HG02852 (cell line): ENCODE data around the gene POLN.
"Not testable (repeated sequence)": the region's sequence is repeated elsewhere in the genome, so short reads cannot be mapped to it uniquely, and the experiment has no call there.

Experiments used
- ATAC-seq: cut with Tn5 transposase; IDR thresholded peaks from one replicate; pipeline ENCODE4 v1.9.1; 2021; ENCODE audit warnings: mild to moderate bottlenecking, moderate library complexity; ENCODE audit not compliant: unreplicated experiment

Gene POLN

DNA sequence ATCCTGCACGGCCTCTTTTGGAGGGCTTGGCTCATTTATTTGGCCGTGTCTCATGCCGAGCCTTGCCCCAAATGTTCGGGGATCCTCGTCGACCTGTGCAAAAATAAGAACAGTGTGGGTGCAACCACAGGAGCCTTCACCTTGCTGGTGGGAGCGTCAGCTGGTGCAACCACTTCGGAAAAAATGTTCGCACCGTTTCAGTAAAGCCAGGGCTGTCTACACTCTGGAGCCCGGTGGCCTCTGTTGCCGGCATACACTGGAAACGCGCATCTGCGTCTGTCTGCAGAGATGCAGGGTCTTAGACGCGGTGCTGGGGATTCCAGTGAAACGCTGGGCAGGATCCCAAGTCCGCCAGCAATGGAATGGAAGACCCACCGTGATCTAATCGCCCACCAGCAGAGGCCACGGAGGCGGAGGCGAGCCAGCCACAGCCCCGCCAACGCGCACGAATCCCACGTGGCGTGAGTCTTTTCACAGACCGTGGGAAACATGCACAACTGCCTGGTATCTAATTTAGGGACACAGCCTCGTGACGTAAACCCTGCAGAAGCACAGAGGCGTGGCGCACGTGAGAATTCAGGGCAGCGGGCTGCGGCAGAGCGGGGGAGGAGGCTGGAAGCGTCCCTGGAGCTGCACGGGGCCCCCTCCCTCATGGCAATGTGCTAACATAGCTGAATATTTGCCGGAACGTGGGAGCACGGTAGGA is 33.8 kb upstream of the POLN start:
- no peak for ATAC-seq

- ATAC-seq: not testable (repeated sequence)
These were observed 33.1 kb upstream of the POLN start for GRCh38 chr4:2275044-2275397.

DNA sequence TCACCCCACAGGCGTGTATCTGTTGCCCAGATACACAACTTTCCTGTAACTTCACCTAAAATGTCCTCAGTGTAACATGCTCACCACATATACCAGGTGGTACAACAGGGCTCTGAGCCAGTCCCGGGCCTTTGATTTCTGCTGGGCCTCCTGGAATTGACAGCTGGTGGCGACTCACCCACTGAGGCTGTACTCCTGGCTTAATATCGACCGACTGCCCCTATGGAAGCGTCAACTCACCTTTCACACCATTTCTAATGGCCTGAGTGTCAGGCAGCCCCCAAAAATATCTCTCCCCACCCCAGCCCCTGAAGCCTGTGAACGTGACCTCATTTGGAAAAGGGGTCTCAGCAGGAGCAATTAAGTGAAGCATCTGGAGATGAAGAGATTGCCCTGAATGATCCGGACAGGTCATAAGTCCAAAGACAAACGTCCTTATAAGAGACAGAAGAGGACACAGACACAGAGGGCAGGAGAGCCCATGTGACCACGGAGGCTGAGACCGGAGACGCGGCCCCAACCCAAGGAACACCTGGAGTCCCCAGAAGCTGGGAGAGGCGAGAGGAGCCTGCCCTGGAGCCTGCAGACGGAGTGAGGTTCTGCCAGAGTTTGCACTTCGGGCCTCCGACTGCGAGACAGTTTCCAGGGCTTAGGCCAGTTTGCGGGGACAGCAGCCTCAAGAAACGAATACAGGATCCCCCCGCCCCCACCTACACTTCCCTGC is 32.6 kb upstream of the POLN start:
- no peak for ATAC-seq

- no peak for ATAC-seq
These were observed 31.9 kb upstream of the POLN start for GRCh38 chr4:2273657-2274319.

GRCh38 chr4:2273221-2273620 is 31.3 kb upstream of the POLN start:
- ATAC-seq: no peak

DNA sequence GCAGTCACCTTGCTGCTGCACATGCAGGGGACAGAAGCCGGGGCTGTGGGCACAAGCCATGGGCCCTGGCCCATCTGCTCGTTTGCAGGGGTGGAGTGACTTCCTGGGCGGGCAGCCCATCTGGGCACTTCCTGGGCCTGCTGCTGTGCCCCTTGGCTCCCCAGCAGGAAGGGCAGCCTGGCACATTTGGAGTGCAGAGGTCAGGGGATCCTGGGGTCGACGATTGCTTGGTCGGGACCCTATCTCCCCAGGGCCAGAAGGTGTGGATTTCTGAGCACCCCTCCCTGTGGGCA is 30.9 kb upstream of the POLN start:
- ATAC-seq: no peak

- ATAC-seq: no peak
These were observed 30.3 kb upstream of the POLN start for GRCh38 chr4:2272026-2272827.

- no peak for ATAC-seq
These were observed 29.5 kb upstream of the POLN start for GRCh38 chr4:2271279-2272025.

- ATAC-seq: no peak
These were observed 28.6 kb upstream of the POLN start for GRCh38 chr4:2270341-2271165.

DNA sequence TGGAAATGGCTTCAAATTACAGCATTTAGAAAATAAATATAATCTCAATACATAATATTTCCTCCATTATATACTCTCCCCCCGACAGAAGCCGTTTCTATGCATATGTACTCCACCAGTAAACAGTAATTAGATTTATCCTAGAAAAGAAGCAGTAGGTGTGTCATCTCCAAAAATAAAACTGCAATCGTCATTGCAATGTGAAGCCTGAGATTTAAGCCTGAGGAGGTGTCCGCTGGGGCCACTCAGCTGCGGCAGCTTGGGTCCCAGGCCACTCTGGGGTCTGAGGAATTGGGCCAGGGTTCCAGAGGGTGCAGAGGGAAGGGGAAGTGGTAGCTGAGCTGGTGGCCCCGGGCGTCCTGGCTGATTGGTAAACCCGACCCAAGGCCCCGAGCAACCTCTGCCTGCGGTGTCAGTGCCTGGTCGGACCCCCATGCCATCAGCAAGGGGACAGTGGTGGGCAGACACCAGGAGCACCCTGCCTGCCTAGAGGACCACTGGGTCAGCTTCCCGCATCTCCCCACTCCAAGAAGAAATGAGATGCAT is 27.8 kb upstream of the POLN start:
- no peak for ATAC-seq

GRCh38 chr4:2269206-2269531 is 27.2 kb upstream of the POLN start:
- ATAC-seq: no peak

DNA sequence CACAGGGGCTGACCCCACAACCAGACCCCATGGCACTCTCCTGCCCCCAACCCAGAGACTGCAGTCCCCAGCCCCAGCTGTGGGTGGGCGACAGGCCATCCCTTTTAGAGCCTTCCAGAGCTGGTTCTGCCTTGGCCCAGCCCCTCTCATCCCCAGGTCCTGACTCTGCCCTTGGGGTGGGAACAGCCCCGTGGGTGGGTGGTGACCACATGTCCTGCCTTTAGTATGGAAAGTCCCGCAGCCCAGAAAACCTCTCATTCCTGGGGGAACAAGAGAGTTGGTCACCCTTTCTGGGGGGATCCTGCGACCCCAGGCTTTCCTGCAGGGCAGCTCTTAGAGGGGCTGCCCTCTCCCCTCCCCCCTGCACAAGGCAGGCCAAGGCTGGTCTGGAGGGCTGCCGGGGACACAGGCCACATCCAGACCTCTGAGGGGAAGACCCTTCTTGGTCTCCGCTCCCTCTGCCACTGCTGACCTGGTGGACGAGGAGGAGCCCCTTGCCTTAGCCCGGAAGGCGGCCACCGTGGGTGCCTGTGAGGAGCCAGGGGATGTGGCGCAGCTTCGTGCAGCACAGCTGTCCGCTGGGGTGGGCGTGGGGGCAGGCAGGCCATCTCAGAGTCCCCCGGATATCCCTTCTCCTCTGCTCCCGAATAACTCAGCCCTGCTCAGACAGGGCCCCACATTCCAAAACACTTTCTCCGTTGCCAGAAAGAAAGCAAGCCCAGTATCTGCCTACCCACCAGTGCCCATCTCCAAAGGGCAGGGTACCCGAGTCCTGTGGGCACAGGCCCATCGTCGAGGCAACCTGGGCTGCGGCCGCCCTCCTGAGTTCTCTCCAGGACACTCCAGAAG is 26.7 kb upstream of the POLN start:
- ATAC-seq: no peak

DNA sequence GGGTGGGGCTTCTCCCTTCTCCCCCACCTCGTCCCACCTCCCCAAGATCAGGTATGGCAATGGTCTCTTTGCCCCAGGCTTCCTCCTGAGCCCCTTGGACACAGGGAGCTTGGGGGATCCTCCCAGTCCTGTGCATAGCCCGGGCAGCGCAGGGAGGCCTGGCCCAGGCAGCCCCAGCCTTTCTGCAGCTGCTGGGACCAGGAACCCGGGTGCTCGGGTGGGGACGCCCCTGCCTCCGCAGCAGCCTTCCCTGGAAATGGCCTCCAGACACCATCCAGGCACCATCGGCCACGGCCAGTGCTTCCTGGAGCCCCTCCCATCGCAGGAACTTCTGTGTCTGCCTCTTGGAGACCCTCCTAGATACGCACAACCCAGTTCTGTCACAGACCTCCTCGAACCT is 25.9 kb upstream of the POLN start:
- no peak for ATAC-seq

DNA sequence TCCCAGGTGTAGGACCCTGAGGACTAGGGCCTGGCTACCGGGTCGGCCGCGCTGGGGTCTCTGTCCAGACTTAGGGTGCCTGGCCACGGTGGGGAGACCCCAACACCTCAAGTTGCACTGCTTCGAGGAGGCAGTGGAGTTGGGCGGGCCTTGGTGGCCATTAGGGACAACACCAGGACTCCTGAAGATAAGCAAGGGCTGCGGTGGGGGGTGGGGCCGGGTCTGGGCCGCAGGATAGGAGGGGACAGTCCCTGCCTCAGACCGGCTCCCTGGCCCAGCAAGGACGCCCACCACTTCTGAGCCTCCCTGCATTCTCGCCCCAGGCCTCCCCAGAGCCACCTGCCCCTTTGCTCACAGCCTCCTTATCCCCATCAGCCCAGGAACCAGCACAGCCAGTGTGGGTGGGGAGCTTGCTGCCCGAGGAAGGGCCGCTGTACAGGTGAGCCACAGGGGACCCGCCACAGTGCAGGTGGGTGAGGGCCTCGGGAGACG is 25.4 kb upstream of the POLN start:
- ATAC-seq: no peak

DNA sequence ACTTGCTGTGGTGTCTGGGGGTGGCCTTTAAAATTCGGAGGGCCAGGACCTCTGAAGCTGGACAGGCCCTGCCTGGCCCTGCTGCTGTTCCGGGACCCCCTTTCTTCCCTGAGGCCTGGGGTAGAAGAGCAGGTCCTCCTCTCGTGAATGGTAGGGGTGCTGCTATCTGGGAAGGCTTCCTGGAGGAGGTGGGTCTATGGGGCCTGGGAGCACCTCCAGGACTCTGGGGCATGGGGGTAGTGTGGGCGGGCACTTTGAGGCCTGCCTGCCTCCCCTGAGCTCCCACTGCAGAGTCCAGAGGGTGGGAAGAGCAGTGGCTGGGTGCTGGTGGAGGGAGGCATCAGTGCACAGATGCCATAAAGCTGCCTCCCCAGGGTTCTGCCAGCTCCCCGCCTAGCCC is 24.9 kb upstream of the POLN start:
- no peak for ATAC-seq

DNA sequence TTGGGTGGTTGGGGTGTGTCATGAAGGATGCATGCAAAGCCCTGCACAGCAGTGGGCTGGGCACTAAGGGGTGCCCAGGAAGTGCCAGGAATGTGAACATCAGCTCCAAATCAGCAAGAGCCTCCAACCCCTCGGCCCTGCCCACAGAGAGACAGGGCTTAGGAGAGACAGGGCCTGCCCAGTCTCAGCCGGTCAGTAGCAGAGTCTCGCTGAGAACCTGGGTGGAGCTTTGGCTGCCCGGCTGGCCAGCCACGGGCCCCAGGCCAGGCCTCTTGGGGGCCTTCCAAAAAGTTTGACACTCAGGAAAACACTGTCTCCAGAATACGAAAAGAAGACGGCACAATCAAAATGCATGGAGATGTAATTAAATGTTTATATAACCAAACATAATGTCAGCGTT is 24.3 kb upstream of the POLN start:
- ATAC-seq: no peak

DNA sequence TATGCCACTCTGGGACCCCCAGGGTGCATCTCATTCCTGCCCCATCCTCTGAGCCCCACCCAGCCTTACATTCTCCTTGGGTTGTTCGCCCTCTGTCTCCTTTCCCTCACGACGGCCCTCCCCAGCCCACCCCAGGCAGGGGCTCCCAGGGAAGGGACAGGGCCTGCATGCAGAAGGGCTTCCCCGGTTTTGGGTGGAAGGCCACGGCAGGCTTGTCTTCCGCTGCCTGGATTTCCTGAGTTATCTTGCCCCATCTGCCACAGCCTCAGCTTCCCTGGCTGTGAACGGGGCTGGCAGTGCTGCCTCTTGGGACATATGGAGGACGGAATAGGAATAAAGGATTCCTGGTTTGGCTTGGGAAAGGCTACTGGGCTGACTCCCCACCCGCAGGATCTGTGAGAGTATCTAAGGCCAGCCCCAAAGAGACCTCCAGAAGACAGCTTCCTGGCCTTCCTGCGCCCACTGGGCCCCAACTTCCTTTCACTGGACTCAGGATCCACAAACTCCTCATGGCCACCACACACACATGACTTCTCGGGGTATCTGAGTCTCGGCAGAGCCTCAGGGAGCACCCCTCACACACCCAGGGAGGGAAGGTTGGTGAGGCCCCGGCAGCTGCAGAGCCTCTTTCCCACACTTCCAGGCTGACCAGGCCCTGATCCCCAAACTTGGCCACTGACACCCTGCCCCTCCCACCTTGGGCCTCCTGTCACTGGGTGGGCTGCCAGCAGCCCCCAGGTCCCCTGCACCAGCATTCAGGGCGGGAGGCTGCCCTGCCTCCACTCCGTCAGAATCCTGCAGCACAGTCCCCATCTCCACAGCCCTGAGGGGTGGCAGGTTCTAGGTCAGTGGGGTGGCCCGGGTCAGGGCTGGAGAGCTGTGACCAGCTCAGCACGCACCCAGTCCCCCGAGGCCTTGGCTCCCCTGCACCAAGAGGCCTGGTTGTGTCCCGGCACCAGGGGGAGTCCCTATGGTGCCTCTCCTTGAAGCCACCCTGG is 23.5 kb upstream of the POLN start:
- no peak for ATAC-seq
